SU-DHL-6 (cell line): ENCODE results near the gene MAU2.
"Not testable (repeated sequence)": the region's sequence is repeated elsewhere in the genome, so short reads cannot be mapped to it uniquely, and the experiment has no call there.

Experiments used
- H2AFZ ChIP-seq: fragments of 200-600 bp; sonication (generic); 2 replicates; pipeline ENCODE4 v1.6.1; 2014; ENCODE audit warnings: low read depth, mild to moderate bottlenecking, moderate library complexity, mixed read lengths, antibody characterized with exemption, low read length; ENCODE audit not compliant: severe bottlenecking
- H3F3A ChIP-seq: fragments of 200-600 bp; shearing (Covaris generic); 2 replicates; pipeline ENCODE4 v1.6.0; 2016; ENCODE audit warnings: antibody characterized with exemption, mild to moderate bottlenecking; ENCODE audit not compliant: insufficient read depth
- H3K27ac ChIP-seq: fragments of 200-600 bp; sonication (generic); 2 replicates; pipeline ENCODE4 v1.5.1; 2016; ENCODE audit warnings: low read depth, mild to moderate bottlenecking, low read length, moderate library complexity, mixed read lengths
- H3K27me3 ChIP-seq: fragments of 200-600 bp; sonication (generic), shearing (Covaris generic); 2 replicates; pipeline ENCODE4 v1.6.0; 2014; ENCODE audit warnings: mild to moderate bottlenecking, low read length
- H3K36me3 ChIP-seq: fragments of 200-600 bp; sonication (generic); 2 replicates; pipeline ENCODE4 v1.6.1; 2014; ENCODE audit warnings: mild to moderate bottlenecking, low read length, mixed read lengths
- H3K4me2 ChIP-seq: fragments of 300-600, 200-600 bp; shearing (Covaris generic), sonication (generic); 2 replicates; pipeline ENCODE4 v1.6.0; 2014; ENCODE audit warnings: low read length, low read depth, mild to moderate bottlenecking; ENCODE audit not compliant: poor library complexity, severe bottlenecking
- H3K4me3 ChIP-seq: fragments of 200-600 bp; sonication (generic); 2 replicates; pipeline ENCODE4 v1.5.1; 2014; ENCODE audit warnings: antibody characterized with exemption, low read length, mild to moderate bottlenecking, mixed read lengths; ENCODE audit not compliant: insufficient read depth, poor library complexity, severe bottlenecking
- H3K79me2 ChIP-seq: fragments of 200-600 bp; sonication (generic); 2 replicates; pipeline ENCODE4 v1.6.1; 2014; ENCODE audit warnings: mild to moderate bottlenecking, low read length, moderate library complexity; ENCODE audit not compliant: insufficient read depth
- H3K9ac ChIP-seq: fragments of 200-600 bp; sonication (generic); 2 replicates; pipeline ENCODE4 v1.7.0; 2014; ENCODE audit warnings: mild to moderate bottlenecking, low read length
- H3K9me2 ChIP-seq: fragments of 200-600 bp; sonication (generic); replicated peaks from 2 replicates; pipeline ENCODE4 v1.6.1; 2014; ENCODE audit warnings: low read length; ENCODE audit not compliant: insufficient read depth
- H3K9me3 ChIP-seq: fragments of 200-600 bp; sonication (generic); 2 replicates; pipeline ENCODE4 v1.6.1; 2014; ENCODE audit warnings: low read length, mixed read lengths; ENCODE audit not compliant: insufficient read depth
- H4K20me1 ChIP-seq: fragments of 200-600 bp; sonication (generic); 2 replicates; pipeline ENCODE4 v1.6.1; 2014; ENCODE audit warnings: low read depth, mild to moderate bottlenecking, antibody characterized with exemption, low read length, moderate library complexity, mixed read lengths
- CTCF ChIP-seq: fragments of 200-600 bp; sonication (generic); IDR thresholded peaks from one replicate; pipeline ENCODE4 v1.5.1; 2017; ENCODE audit warnings: antibody characterized with exemption, mild to moderate bottlenecking, low read length, moderate library complexity; ENCODE audit not compliant: insufficient read depth, poor library complexity, severe bottlenecking
- EZH2phosphoT487 ChIP-seq: fragments of 200-600 bp; sonication (generic), shearing (Covaris generic); conservative IDR thresholded peaks from 2 replicates; pipeline ENCODE4 v1.6.1; 2018; ENCODE audit warnings: mild to moderate bottlenecking, antibody characterized with exemption, low read length, moderate library complexity, mixed read lengths

Gene MAU2

DNA sequence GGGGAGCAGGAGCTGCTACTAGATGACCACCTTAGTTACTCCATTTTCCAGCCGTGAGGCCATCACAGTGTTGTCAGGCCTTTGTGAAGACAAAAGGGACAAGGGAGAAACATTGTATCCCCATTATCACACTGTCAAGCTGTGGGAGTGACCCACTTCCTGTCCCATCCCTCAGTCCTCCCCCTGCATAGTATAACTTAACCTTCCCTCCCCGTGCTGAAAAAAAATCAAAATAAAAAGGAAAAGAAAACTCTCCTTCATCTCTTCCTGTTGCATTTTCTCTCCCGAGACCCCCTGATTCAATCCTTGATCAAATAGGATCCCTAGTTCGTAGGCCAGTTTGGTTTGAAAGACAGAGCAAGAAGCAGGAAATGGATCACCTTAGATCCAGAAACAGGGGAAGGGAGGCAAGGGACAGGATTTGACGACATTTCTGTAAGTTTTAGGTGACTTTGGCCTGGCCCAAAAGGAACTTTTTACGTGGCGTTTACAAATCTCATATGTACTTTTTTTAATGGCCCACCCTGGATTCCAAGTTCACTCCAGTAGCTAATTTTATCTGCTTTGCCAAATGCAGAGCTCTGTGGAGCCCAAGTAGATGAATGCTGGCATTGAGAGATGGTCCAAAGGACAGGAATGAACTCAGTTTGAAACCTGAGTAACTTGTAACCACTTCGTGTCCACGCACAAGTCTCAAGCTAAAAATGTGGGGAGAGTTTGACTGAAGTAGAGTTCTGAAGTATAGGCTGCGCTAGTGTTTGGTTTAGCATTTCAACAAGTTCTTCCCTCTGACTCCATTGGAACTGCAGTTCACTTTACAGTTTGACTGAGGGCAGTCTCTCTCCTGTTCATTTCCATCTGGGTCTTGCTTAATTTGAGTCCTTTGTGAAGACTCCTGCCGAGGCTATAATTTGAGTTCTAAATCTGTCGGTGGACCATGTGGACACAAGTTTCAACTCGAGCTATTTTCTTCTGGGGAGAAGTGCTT is 68.2 kb downstream of the MAU2 start:
- no peaks in the 10 kb centered on the region for H3K9me2 ChIP-seq
- H3K4me2 ChIP-seq: peak overlapping the region; percentile 34
- no peak for TF ChIP-seq CTCF
- TF ChIP-seq EZH2phosphoT487: no peak
- peaks cover 4% of the 10 kb centered on the region; the same call in 1 of the 2 replicates for H4K20me1 ChIP-seq
- no peak overlapping the region for H3K4me3 ChIP-seq
- H3K36me3 ChIP-seq: no peaks in the 10 kb centered on the region
- no peak overlapping the region for H2AFZ ChIP-seq
- H3F3A ChIP-seq: 0 out of 2 replicates have a peak, but pooled peaks cover 6% of the 10 kb centered on the region
- no peak overlapping the region for H3K27ac ChIP-seq
- peaks cover 79% of the 10 kb centered on the region for H3K79me2 ChIP-seq
- no peak overlapping the region for H3K9ac ChIP-seq
- H3K9me3 ChIP-seq: no peaks in the 10 kb centered on the region
- H3K27me3 ChIP-seq: no peaks in the 10 kb centered on the region

- not testable (repeated sequence) for H3K27me3 ChIP-seq, H3K9me3 ChIP-seq, H3K9ac ChIP-seq, H2AFZ ChIP-seq, H3K4me3 ChIP-seq, H4K20me1 ChIP-seq, H3K27ac ChIP-seq, H3K9me2 ChIP-seq, H3K36me3 ChIP-seq, H3F3A ChIP-seq
- H3K4me2 ChIP-seq: peak overlapping the region; percentile 34
- H3K79me2 ChIP-seq: peaks cover 88% of the 10 kb centered on the region
Observed at GRCh38 chr19:19389683-19390082, 69.1 kb downstream of the MAU2 start.

DNA sequence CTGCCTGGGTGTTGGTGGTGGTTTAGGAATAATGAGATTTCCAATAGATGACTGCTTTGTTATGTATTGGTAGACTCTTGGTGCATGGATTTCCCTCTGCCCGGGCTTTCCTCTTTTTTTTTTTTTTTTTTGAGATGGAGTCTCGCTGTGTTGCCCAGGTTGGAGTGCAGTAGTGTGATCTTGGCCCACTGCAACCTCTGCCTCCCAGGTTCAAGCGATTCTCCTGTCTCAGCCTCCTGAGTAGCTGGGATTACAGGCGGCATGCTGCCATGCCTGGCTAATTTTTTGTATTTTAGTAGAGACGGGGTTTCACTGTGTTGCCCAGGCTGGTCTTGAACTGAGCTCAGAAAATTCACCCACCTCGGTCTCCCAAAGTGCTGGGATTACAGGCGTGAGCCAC is 73.7 kb downstream of the MAU2 start:
- H3K9me2 ChIP-seq, H3K9me3 ChIP-seq, H3K9ac ChIP-seq, H3K27me3 ChIP-seq, H3K4me3 ChIP-seq, H3K36me3 ChIP-seq, H3K27ac ChIP-seq, H4K20me1 ChIP-seq, H2AFZ ChIP-seq, H3F3A ChIP-seq: not testable (repeated sequence)
- H3K79me2 ChIP-seq: peaks cover 91% of the 10 kb centered on the region
- H3K4me2 ChIP-seq: peak overlapping the region; percentile 4

GRCh38 chr19:19399733-19400433 is 79.3 kb downstream of the MAU2 start:
- Histone ChIP-seq H3K9me2 (no peaks in the 10 kb centered on the region), H3K9me3 (no peaks in the 10 kb centered on the region), H3K79me2 (peaks cover 68% of the 10 kb centered on the region), H4K20me1 (no peaks in the 10 kb centered on the region; the same call in 1 of the 2 replicates), H3K9ac (no peak overlapping the region), H3F3A (peaks cover 13% of the 10 kb centered on the region), H3K4me2 (no peak overlapping the region), H3K36me3 (no peaks in the 10 kb centered on the region), H3K27ac (no peak overlapping the region), H3K27me3 (no peaks in the 10 kb centered on the region), H2AFZ (no peak overlapping the region), H3K4me3 (no peak overlapping the region)
- TF ChIP-seq CTCF (no peak), EZH2phosphoT487 (no peak)
